ENCODE results near the gene SPDYE1.

- TF ChIP-seq REST (IDR thresholded peaks at IDR 0.05; ENCODE audit: insufficient read depth in 1 of 2, low read depth in 2 of 2, low read length in 2 of 2) (no peak), POLR2AphosphoS5 (IDR thresholded peaks at IDR 0.05; ENCODE audit: low read depth, low read length) (no peak), TAF1 (IDR thresholded peaks at IDR 0.05; ENCODE audit: borderline replicate concordance, insufficient read depth, low read length) (no peak), SIN3A (IDR thresholded peaks at IDR 0.05; ENCODE audit: borderline replicate concordance, insufficient read depth, low read length) (no peak), FOXP2 (optimal IDR thresholded peaks at IDR 0.05; ENCODE audit: borderline replicate concordance, extremely low read depth, extremely low read length, insufficient read depth) (no peak)
Measured at GRCh38 chr7:44050121-44050914, 52.6 kb downstream of the SPDYE1 start.

Data from PFSK-1 (cell line).